Glutamatergic neuron (in vitro differentiated cells): ENCODE measurements around the gene HOMER3. TPM values are rescaled to one million over a fixed set of nuclear protein-coding genes. Genes with fewer than 3 reads are reported as not detected.
"Not testable (repeated sequence)": the region's sequence is repeated elsewhere in the genome, so short reads cannot be mapped to it uniquely, and the experiment has no call there.

Experiments used
- DNase-seq: peaks from one replicate; pipeline ENCODE4 v3.0.0; 2022
- H3K27ac Mint-ChIP-seq: one replicate; pipeline ENCODE4 v1.8.0; 2020; ENCODE audit warnings: mild to moderate bottlenecking, mixed read lengths, inconsistent platforms; ENCODE audit not compliant: unreplicated experiment
- H3K27me3 Mint-ChIP-seq: one replicate; pipeline ENCODE4 v1.8.0; 2020; ENCODE audit warnings: mild to moderate bottlenecking, moderate library complexity, mixed read lengths, inconsistent platforms; ENCODE audit not compliant: unreplicated experiment
- H3K36me3 Mint-ChIP-seq: one replicate; pipeline ENCODE4 v1.8.0; 2020; ENCODE audit warnings: mild to moderate bottlenecking, mixed read lengths, inconsistent platforms; ENCODE audit not compliant: unreplicated experiment
- H3K4me1 Mint-ChIP-seq: one replicate; pipeline ENCODE4 v1.8.0; 2020; ENCODE audit warnings: mild to moderate bottlenecking, low read depth, mixed read lengths, inconsistent platforms; ENCODE audit not compliant: unreplicated experiment
- H3K4me3 Mint-ChIP-seq: one replicate; pipeline ENCODE4 v1.8.0; 2020; ENCODE audit warnings: mild to moderate bottlenecking, mixed read lengths, inconsistent platforms; ENCODE audit not compliant: unreplicated experiment
- H3K9me3 Mint-ChIP-seq: one replicate; pipeline ENCODE4 v1.8.0; 2020; ENCODE audit warnings: mild to moderate bottlenecking, moderate library complexity, mixed read lengths, inconsistent platforms; ENCODE audit not compliant: unreplicated experiment
- CTCF ChIP-seq: fragments of 200-600 bp; sonication (generic); IDR thresholded peaks from one replicate; pipeline ENCODE4 v1.5.0; 2021; ENCODE audit not compliant: partially characterized antibody, unreplicated experiment
- total RNA-seq: library from RNA; stranded (reverse); fragmentation: NEBNext Ultra II Directional; extraction: Animal tissue kit (Norgen Biotek cat#: 25700); gene quantifications from one replicate; pipeline ENCODE4 v1.2.1, GENCODE V29; 2021; ENCODE audit not compliant: unreplicated experiment

HOMER3 gene
- total RNA-seq, 1 donor from 2014 or later, result 217 TPM

- H3K27ac Mint-ChIP-seq, result peak within 1 kb of the TSS; percentile 87
- H3K4me1 Mint-ChIP-seq, result peaks cover 8% of the 10 kb centered on the region
- peaks cover 23% of the 10 kb centered on the region for H3K9me3 Mint-ChIP-seq
- H3K4me3 Mint-ChIP-seq, result peak within 1 kb of the TSS; percentile 93
- DNase-seq, result peak; percentile 92
- no peak for TF ChIP-seq CTCF
- no peaks in the 10 kb centered on the region for H3K36me3 Mint-ChIP-seq
- H3K27me3 Mint-ChIP-seq, result peaks cover 12% of the 10 kb centered on the region
Observed at GRCh38 chr19:18919086-18919899, 21.7 kb downstream of the HOMER3 start, which contains the start of the genes COPE and DDX49. COPE (minus strand) TSS chr19:18919387; CDS start chr19:18919348, 39 bp downstream. DDX49 (plus strand) TSS chr19:18919715; CDS start chr19:18919742, 27 bp downstream.

GRCh38 chr19:18917593-18917992, 23.4 kb downstream of the HOMER3 start:
- peaks cover 23% of the 10 kb centered on the region for H3K9me3 Mint-ChIP-seq
- H3K4me1 Mint-ChIP-seq, DNase-seq, H3K36me3 Mint-ChIP-seq: not testable (repeated sequence)
- peak overlapping the region; percentile 26 for H3K27ac Mint-ChIP-seq
- H3K27me3 Mint-ChIP-seq, result peaks cover 11% of the 10 kb centered on the region
- H3K4me3 Mint-ChIP-seq, result peak overlapping the region; percentile 78

- Mint-ChIP-seq H3K36me3 (no peaks in the 10 kb centered on the region), H3K4me3 (no peak overlapping the region), H3K27me3 (peaks cover 7% of the 10 kb centered on the region), H3K4me1 (peaks cover 6% of the 10 kb centered on the region), H3K9me3 (peaks cover 19% of the 10 kb centered on the region), H3K27ac (no peak overlapping the region)
- DNase-seq, result peak; percentile 73
- peak; percentile 40 for TF ChIP-seq CTCF
Observed at GRCh38 chr19:18915639-18916038, 25.4 kb downstream of the HOMER3 start.

GRCh38 chr19:18913466-18913865, 27.6 kb downstream of the HOMER3 start:
- Mint-ChIP-seq H3K27ac (no peak overlapping the region), H3K9me3 (peaks cover 4% of the 10 kb centered on the region), H3K27me3 (no peaks in the 10 kb centered on the region), H3K4me3 (no peak overlapping the region), H3K36me3 (no peaks in the 10 kb centered on the region), H3K4me1 (peaks cover 2% of the 10 kb centered on the region)
- TF ChIP-seq CTCF, result no peak
- DNase-seq, result no peak

GRCh38 chr19:18912933-18913332, 28.1 kb downstream of the HOMER3 start:
- H3K27me3 Mint-ChIP-seq, result no peaks in the 10 kb centered on the region
- H3K36me3 Mint-ChIP-seq, result no peaks in the 10 kb centered on the region
- peaks cover 4% of the 10 kb centered on the region for H3K9me3 Mint-ChIP-seq
- no peak overlapping the region for H3K27ac Mint-ChIP-seq
- no peak overlapping the region for H3K4me3 Mint-ChIP-seq
- DNase-seq, result no peak
- TF ChIP-seq CTCF, result no peak
- peaks cover 2% of the 10 kb centered on the region for H3K4me1 Mint-ChIP-seq
